GM12878 (cell line): ENCODE measurements around the gene BTBD7. TPM values are rescaled to one million over a fixed set of nuclear protein-coding genes. Genes with fewer than 3 reads are reported as not detected.
A peak's percentile ranks its signal among the peaks of the same experiment; 100 is the strongest.

Source experiments
- ATAC-seq: fragments of 200-7000 bp; cut with Tn5 transposase; 3 replicates; pipeline ENCODE4 v1.9.1; 2020; ENCODE audit warnings: mild to moderate bottlenecking, moderate library complexity
- BruUV-seq: library from RNA; stranded (reverse); fragments of 400-500 nt; replicated peaks from 2 replicates; lab custom pipeline; 2021; lab: Mats Ljungman, UMichigan
- CTCF ChIA-PET: fragments of 300-600 bp; sonication (Branson Sonifier 250); formaldehyde crosslinking; extraction: SDS; loops from one replicate; lab custom pipeline; 2021; ENCODE audit warnings: inconsistent platforms; lab: Yijun Ruan, JAX
- POLR2A ChIA-PET: fragments of 350-600 bp; formaldehyde crosslinking; extraction: SDS; loops from one replicate; lab custom pipeline; 2021; ENCODE audit warnings: inconsistent platforms; lab: Charles Lee
- RAD21 ChIA-PET: fragments of 300-600 bp; sonication (Branson Sonifier 250); formaldehyde crosslinking; loops from one replicate; lab custom pipeline; 2023; ENCODE audit warnings: antibody characterized with exemption; ENCODE audit not compliant: unreplicated experiment; lab: Charles Lee
- SMC1A ChIA-PET: fragments of 300-600 bp; sonication (Branson Sonifier 250); formaldehyde crosslinking; loops from one replicate; lab custom pipeline; 2023; ENCODE audit not compliant: unreplicated experiment, uncharacterized antibody; lab: Charles Lee
- DNase-seq: peaks from one replicate; pipeline ENCODE4 v3.0.0-alpha.2; 2011; ENCODE audit warnings: low read depth, low spot score
- FAIRE-seq: peaks from 3 replicates; lab custom pipeline; 2011; peaks lifted over from hg19 to GRCh38; lab: Jason Lieb, UNC
- H2AFZ ChIP-seq: 2 replicates; pipeline ENCODE4 v1.6.0; 2011; ENCODE audit warnings: low read depth, low read length, control low read depth; ENCODE audit not compliant: control insufficient read depth
- H3K27ac ChIP-seq: 2 replicates; pipeline ENCODE4 v1.5.1; 2011; ENCODE audit warnings: control low read depth; ENCODE audit not compliant: control insufficient read depth, insufficient read depth
- H3K27me3 ChIP-seq, 2 experiments: replicated peaks in 1 of 2; 2 replicates each; pipeline versions ENCODE4 v1.6.0 to v1.6.1; 2011; ENCODE audit warnings: low read length in 1 of 2; ENCODE audit not compliant: control insufficient read depth in 2 of 2, insufficient read depth in 2 of 2
- H3K36me3 ChIP-seq, 2 experiments: 2 replicates each; pipeline ENCODE4 v1.5.1; 2011; ENCODE audit warnings: low read length in 1 of 2; ENCODE audit not compliant: control insufficient read depth in 2 of 2, insufficient read depth in 2 of 2
- H3K4me1 ChIP-seq: 2 replicates; pipeline ENCODE4 v1.6.1; 2011; ENCODE audit warnings: mild to moderate bottlenecking, low read length, moderate library complexity, mixed read lengths; ENCODE audit not compliant: control insufficient read depth, insufficient read depth
- H3K4me2 ChIP-seq: 2 replicates; pipeline ENCODE4 v1.6.0; 2011; ENCODE audit warnings: control low read depth; ENCODE audit not compliant: control insufficient read depth, insufficient read depth
- H3K4me3 ChIP-seq: fragments of 200-600 bp; sonication (generic); 2 replicates; pipeline ENCODE4 v1.5.1; 2016
- H3K79me2 ChIP-seq: 2 replicates; pipeline ENCODE4 v1.6.0; 2011; ENCODE audit warnings: low read length; ENCODE audit not compliant: control insufficient read depth, insufficient read depth
- H3K9ac ChIP-seq: 2 replicates; pipeline ENCODE4 v1.8.0; 2011; ENCODE audit warnings: low read length, control low read depth, mixed read lengths; ENCODE audit not compliant: control insufficient read depth, insufficient read depth
- H3K9me3 ChIP-seq: replicated peaks from 3 replicates; pipeline ENCODE4 v1.5.1; 2011; ENCODE audit warnings: mild to moderate bottlenecking, low read length; ENCODE audit not compliant: control insufficient read depth, insufficient read depth
- H4K20me1 ChIP-seq: 2 replicates; pipeline ENCODE4 v1.6.0; 2011; ENCODE audit not compliant: control insufficient read depth, insufficient read depth
- ATF2 ChIP-seq: IDR thresholded peaks from 2 replicates; pipeline ENCODE4 v1.6.1; 2012; ENCODE audit warnings: low read length, inconsistent platforms
- ATF7 ChIP-seq: fragments of 450-650 bp; IDR thresholded peaks from 2 replicates; pipeline ENCODE4 v1.6.1; 2016; ENCODE audit warnings: low read depth, mild to moderate bottlenecking
- CHD4 ChIP-seq: fragments of 200-600 bp; sonication (generic); IDR thresholded peaks from 2 replicates; pipeline ENCODE4 v1.6.1; 2016; ENCODE audit warnings: mild to moderate bottlenecking
- CREB1 ChIP-seq: IDR thresholded peaks from 2 replicates; pipeline ENCODE4 v1.6.1; 2012; ENCODE audit warnings: low read depth, mild to moderate bottlenecking, inconsistent platforms
- CREM ChIP-seq: IDR thresholded peaks from 2 replicates; pipeline ENCODE4 v1.6.1; 2014; ENCODE audit warnings: antibody characterized with exemption, low read depth
- MLLT1 ChIP-seq: fragments of 450-650 bp; IDR thresholded peaks from 2 replicates; pipeline ENCODE4 v1.6.1; 2016; ENCODE audit warnings: mild to moderate bottlenecking
- NFIC ChIP-seq: IDR thresholded peaks from 2 replicates; pipeline ENCODE4 v1.6.1; 2012; ENCODE audit warnings: low read depth, mild to moderate bottlenecking, inconsistent platforms, low read length, moderate library complexity
- POU2F2 ChIP-seq: IDR thresholded peaks from 3 replicates; pipeline ENCODE4 v1.6.1; 2011; ENCODE audit warnings: low read depth, mild to moderate bottlenecking, low read length, borderline replicate concordance
- SPI1 ChIP-seq: IDR thresholded peaks from 2 replicates; pipeline ENCODE4 v1.6.1; 2011; ENCODE audit warnings: low read depth, mild to moderate bottlenecking, low read length, moderate library complexity, borderline replicate concordance; ENCODE audit not compliant: insufficient read depth
- TARDBP ChIP-seq: IDR thresholded peaks from 2 replicates; pipeline ENCODE4 v1.6.1; 2016; ENCODE audit warnings: borderline replicate concordance
- ZNF384 ChIP-seq: IDR thresholded peaks from 2 replicates; pipeline ENCODE4 v1.6.1; 2012; ENCODE audit warnings: low read depth, mild to moderate bottlenecking, low read length, improper control_type of control experiment, borderline replicate concordance
- WGBS: methylation state at CpG from one replicate; pipeline ENCODE4 v1.1.6; 2016; ENCODE audit warnings: low lambda C conversion rate; ENCODE audit not compliant: insufficient replicate concordance, insufficient coverage; ENCODE audit errors: missing lambda C conversion rate; 5-methylcytosine and 5-hydroxymethylcytosine counted together
- in situ Hi-C: fragments of 300-500 bp; cut with MboI; formaldehyde crosslinking; loops from 9 replicates; pipeline ENCODE4 v1.14.3; 2018; ENCODE audit warnings: mixed read lengths
- intact Hi-C: fragments of 100-400 bp; cut with micrococcal nuclease; formaldehyde crosslinking; loops from one replicate; pipeline ENCODE4 v1.14.2; 2022; ENCODE audit not compliant: unreplicated experiment
- polyA plus RNA-seq, 11 experiments: library from polyadenylated mRNA; depleted of rRNA in 4 of 11; unstranded in 6 of 11; stranded (reverse) in 5 of 11; fragments of >200 nt; fragmentation: Nextera tagmentation in 4 of 11; fragmentation: Illumina TruSeq in 1 of 11; extraction: Ambion mirVana in 4 of 11; extraction: Trizol in 1 of 11; gene quantifications; 1 replicate in 1 of 11; 2 replicates in 10 of 11; pipeline versions ENCODE4 v1.2.1 to v1.2.3, GENCODE V29; 2011 to 2016; ENCODE audit warnings: inconsistent platforms in 2 of 11, missing spikeins in 2 of 11, low read depth in 1 of 11
- total RNA-seq, 4 experiments: library from RNA; depleted of rRNA in 3 of 4; stranded (reverse); fragments of >200 nt in 3 of 4; fragmentation: Illumina TruSeq in 1 of 4; extraction: Trizol in 1 of 4; gene quantifications; 2 replicates each; pipeline versions ENCODE4 v1.2.1 to v1.2.3, GENCODE V29; 2013 to 2021

The BTBD7 gene
- total and polyA plus RNA-seq, 10 of the 15 experiments (the other 5 are each of a cell fraction or from before 2014, with no cell fraction given): 3.6 to 17.0 (median 9.6) TPM

GRCh38 chr14:93323600-93324174 is 9.1 kb downstream of the BTBD7 start:
- ChIA-PET POLR2A (interaction anchor here (0.6 to 1.2 kb wide), 2 partner anchors 104 to 117 kb away, joined by 3 to 5 read pairs; partner anchors contain the start of genes GON7 and UBR7), CTCF (interaction anchor here (0.9 kb wide), 1 partner anchor 57 kb away, joined by 3 read pairs; no protein-coding TSS in a partner anchor), SMC1A (interaction anchor here (0.8 to 7.4 kb wide), 5 partner anchors 7 to 41 kb away, joined by 3 to 41 read pairs (median 3); no protein-coding TSS in a partner anchor)
- no peak for FAIRE-seq
- peak; percentile 36 for ATAC-seq
- H3K36me3 ChIP-seq: peaks cover 0 to 3% of the 10 kb centered on the region in 2 experiments; a peak in 2 of 4 replicates
- no peak overlapping the region for H3K4me2 ChIP-seq
- intact Hi-C loops (no loop called here), in situ Hi-C loops (no loop called here)
- H3K79me2 ChIP-seq: peaks cover 92% of the 10 kb centered on the region
- no peaks in the 10 kb centered on the region; the same call in 2 of the 3 replicates for H3K9me3 ChIP-seq
- no TSS peak for BruUV-seq
- H2AFZ ChIP-seq: no peak overlapping the region
- TF ChIP-seq TARDBP: no peak
- no peak for TF ChIP-seq CHD4
- TF ChIP-seq MLLT1: peak; percentile 78
- peak; percentile 27; the same call in 1 of the 2 replicates for TF ChIP-seq NFIC
- TF ChIP-seq ZNF384: peak; percentile 11; the same call in 1 of the 2 replicates
- no peak for TF ChIP-seq POU2F2
- peak; percentile 47; the same call in 1 of the 2 replicates for TF ChIP-seq SPI1
- TF ChIP-seq ATF7: peak; percentile 70
- TF ChIP-seq CREM: 0 out of 2 replicates have a peak, but pooled peaks have one; percentile 12
- TF ChIP-seq ATF2: peak; percentile 58; the same call in 1 of the 2 replicates
- peak; percentile 70; the same call in 1 of the 2 replicates for TF ChIP-seq CREB1
- TF ChIP-seq, all 136 proteins: peak for 8
- Histone ChIP-seq H3K9ac (no peak overlapping the region), H3K4me3 (no peak overlapping the region), H4K20me1 (no peaks in the 10 kb centered on the region), H3K4me1 (peaks cover 24% of the 10 kb centered on the region), H3K27ac (peak overlapping the region; percentile 12; the same call in 1 of the 2 replicates), H3K27me3 (no peaks in the 10 kb centered on the region)
- RAD21 ChIA-PET: no interaction called here
- 78% methylated on average over 4 of the region's 4 CpGs for WGBS
- DNase-seq: no peak
